MM.1S (cell line): ENCODE measurements around the gene MAD1L1.

Source experiments
- DNase-seq: peaks from one replicate; pipeline ENCODE4 v3.0.0-alpha.2; 2015
- H2AFZ ChIP-seq: fragments of 300-600 bp; sonication (generic); 2 replicates; pipeline ENCODE4 v1.6.0; 2016; ENCODE audit warnings: antibody characterized with exemption, low read length
- H3F3A ChIP-seq: fragments of 300-600 bp; sonication (generic); 2 replicates; pipeline ENCODE4 v1.6.1; 2016; ENCODE audit warnings: mild to moderate bottlenecking, antibody characterized with exemption, low read length, moderate library complexity, mixed read lengths; ENCODE audit not compliant: insufficient read depth
- H3K27ac ChIP-seq: fragments of 300-600 bp; sonication (generic); 2 replicates; pipeline ENCODE4 v1.5.1; 2016; ENCODE audit warnings: mild to moderate bottlenecking, low read length
- H3K27me3 ChIP-seq: fragments of 300-600 bp; sonication (generic); replicated peaks from 2 replicates; pipeline ENCODE4 v1.6.0; 2016; ENCODE audit warnings: low read length; ENCODE audit not compliant: insufficient read depth
- H3K36me3 ChIP-seq: fragments of 300-600 bp; sonication (generic); replicated peaks from 2 replicates; pipeline ENCODE4 v1.6.1; 2016; ENCODE audit warnings: mild to moderate bottlenecking, low read length, mixed read lengths; ENCODE audit not compliant: insufficient read depth
- H3K4me1 ChIP-seq: fragments of 300-600 bp; sonication (generic); 2 replicates; pipeline ENCODE4 v1.6.1; 2016; ENCODE audit warnings: low read length, mixed read lengths
- H3K4me2 ChIP-seq: fragments of 300-600 bp; sonication (generic); 2 replicates; pipeline ENCODE4 v1.6.0; 2016; ENCODE audit warnings: low read depth, low read length
- H3K4me3 ChIP-seq: fragments of 300-600 bp; sonication (generic); 2 replicates; pipeline ENCODE4 v1.5.1; 2016; ENCODE audit warnings: low read length, mixed read lengths
- H3K79me2 ChIP-seq: fragments of 300-600 bp; sonication (generic); 2 replicates; pipeline ENCODE4 v1.6.1; 2016; ENCODE audit warnings: mixed run types, low read length, mixed read lengths
- H3K9ac ChIP-seq: fragments of 300-600 bp; sonication (generic); 2 replicates; pipeline ENCODE4 v1.6.1; 2016; ENCODE audit warnings: low read length, mixed read lengths
- H3K9me2 ChIP-seq: fragments of 300-600 bp; sonication (generic); replicated peaks from 2 replicates; pipeline ENCODE4 v1.6.1; 2016; ENCODE audit warnings: mild to moderate bottlenecking, low read length, mixed read lengths; ENCODE audit not compliant: insufficient read depth
- H3K9me3 ChIP-seq: fragments of 300-600 bp; sonication (generic); replicated peaks from 2 replicates; pipeline ENCODE4 v1.6.1; 2016; ENCODE audit warnings: mild to moderate bottlenecking, low read length, mixed read lengths; ENCODE audit not compliant: insufficient read depth
- H4K20me1 ChIP-seq: fragments of 300-600 bp; sonication (generic); 2 replicates; pipeline ENCODE4 v1.6.1; 2016; ENCODE audit warnings: mild to moderate bottlenecking, low read length, moderate library complexity, mixed read lengths; ENCODE audit not compliant: insufficient read depth
- EZH2 ChIP-seq: fragments of 300-600 bp; sonication (generic); optimal IDR thresholded peaks from 2 replicates; pipeline ENCODE3; 2017; ENCODE audit warnings: low read depth, mild to moderate bottlenecking, antibody characterized with exemption, low read length, mixed read lengths
- EZH2phosphoT487 ChIP-seq: fragments of 300-600 bp; sonication (generic); IDR thresholded peaks from 2 replicates; pipeline ENCODE4 v1.6.1; 2018; ENCODE audit warnings: antibody characterized with exemption, low read length
- TF ChIP-seq, protein P1 (sequence below): fragments of 300-600 bp; sonication (generic); IDR thresholded peaks from 2 replicates; pipeline ENCODE4 v1.5.1; 2016; ENCODE audit warnings: antibody characterized with exemption, low read length, mixed read lengths

The MAD1L1 gene

DNA sequence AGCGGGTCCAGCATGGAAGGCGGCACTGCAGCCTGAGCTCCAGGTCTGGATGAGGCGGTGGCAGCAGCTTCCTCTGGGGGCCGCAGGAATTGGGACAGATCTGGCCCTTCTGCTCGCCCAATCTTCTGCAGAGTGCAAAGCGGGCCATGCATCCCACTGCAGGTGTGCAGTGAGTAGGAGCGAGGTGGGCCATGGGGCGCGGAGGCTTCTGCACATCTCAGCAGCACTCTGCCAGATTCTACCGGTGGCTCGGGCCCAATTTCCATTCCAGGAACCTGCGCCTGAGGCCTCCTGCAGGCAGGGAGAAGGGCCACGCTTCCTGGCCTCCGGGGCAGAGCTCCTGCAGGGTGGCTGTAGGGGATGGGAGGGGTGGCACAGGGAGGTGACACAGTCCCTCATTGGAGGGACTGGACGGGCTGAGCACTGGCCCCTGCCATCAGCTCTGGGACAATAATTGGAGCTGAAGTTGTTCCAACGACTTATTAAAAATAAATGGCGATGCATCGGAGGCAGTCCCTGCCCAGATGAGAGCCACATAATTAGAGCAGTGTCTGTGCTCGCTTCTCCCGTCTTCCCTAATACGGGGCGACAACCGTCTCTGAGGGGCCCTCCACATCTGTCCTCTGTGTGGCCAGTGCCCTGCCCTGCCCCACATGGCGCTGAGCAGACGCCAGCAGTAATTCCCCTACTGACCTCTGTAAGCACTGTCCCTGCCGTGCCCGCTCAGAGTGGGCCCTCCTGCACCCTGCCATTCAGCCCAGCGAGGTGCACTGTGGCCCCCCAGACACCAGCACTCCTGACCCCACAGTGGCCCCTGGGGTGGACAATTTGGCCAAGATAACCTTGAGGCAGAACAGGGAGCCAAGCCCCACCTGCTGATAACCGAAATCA is 365.1 kb downstream of the MAD1L1 start:
- TF ChIP-seq EZH2: no peak
- TF ChIP-seq EZH2phosphoT487: no peak
- TF ChIP-seq, protein P1, sequence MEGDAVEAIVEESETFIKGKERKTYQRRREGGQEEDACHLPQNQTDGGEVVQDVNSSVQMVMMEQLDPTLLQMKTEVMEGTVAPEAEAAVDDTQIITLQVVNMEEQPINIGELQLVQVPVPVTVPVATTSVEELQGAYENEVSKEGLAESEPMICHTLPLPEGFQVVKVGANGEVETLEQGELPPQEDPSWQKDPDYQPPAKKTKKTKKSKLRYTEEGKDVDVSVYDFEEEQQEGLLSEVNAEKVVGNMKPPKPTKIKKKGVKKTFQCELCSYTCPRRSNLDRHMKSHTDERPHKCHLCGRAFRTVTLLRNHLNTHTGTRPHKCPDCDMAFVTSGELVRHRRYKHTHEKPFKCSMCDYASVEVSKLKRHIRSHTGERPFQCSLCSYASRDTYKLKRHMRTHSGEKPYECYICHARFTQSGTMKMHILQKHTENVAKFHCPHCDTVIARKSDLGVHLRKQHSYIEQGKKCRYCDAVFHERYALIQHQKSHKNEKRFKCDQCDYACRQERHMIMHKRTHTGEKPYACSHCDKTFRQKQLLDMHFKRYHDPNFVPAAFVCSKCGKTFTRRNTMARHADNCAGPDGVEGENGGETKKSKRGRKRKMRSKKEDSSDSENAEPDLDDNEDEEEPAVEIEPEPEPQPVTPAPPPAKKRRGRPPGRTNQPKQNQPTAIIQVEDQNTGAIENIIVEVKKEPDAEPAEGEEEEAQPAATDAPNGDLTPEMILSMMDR: no peak
- H3K4me3 ChIP-seq: no peak overlapping the region
- no peak for DNase-seq
- H3K4me2 ChIP-seq: no peak overlapping the region
- no peaks in the 10 kb centered on the region for H3K4me1 ChIP-seq
- H3K79me2 ChIP-seq: no peaks in the 10 kb centered on the region
- no peaks in the 10 kb centered on the region for H3K27me3 ChIP-seq
- no peak overlapping the region for H3K27ac ChIP-seq
- H4K20me1 ChIP-seq: no peaks in the 10 kb centered on the region
- no peaks in the 10 kb centered on the region for H3F3A ChIP-seq
- no peaks in the 10 kb centered on the region for H3K36me3 ChIP-seq
- no peaks in the 10 kb centered on the region for H3K9me2 ChIP-seq
- no peaks in the 10 kb centered on the region for H3K9me3 ChIP-seq
- H3K9ac ChIP-seq: no peak overlapping the region
- no peak overlapping the region for H2AFZ ChIP-seq

DNA sequence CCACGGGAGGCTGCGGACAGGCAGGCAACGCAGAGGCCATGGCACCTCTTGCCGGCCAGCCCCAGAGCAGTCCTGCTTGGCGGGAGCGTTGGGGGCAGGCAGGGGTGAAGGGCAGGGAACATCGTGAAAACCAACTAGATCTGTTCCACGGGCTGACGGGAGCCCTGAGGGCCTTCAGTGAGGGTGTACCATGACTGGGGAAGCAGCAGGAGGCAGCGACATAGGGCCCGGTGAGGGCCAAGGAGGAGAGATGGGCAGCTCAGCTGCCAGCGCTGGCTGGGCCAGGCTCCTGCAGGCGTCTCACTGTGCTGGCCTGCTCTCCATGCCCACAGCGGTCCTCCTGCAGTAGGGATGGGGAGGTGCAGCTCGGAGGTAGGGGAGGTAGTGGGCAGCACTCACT is 366.1 kb downstream of the MAD1L1 start:
- Histone ChIP-seq H3K79me2 (no peaks in the 10 kb centered on the region), H2AFZ (no peak overlapping the region), H3K4me1 (no peaks in the 10 kb centered on the region), H3K36me3 (no peaks in the 10 kb centered on the region), H3K27ac (no peak overlapping the region), H3K4me3 (no peak overlapping the region), H3K4me2 (no peak overlapping the region), H3K27me3 (no peaks in the 10 kb centered on the region), H3K9me2 (no peaks in the 10 kb centered on the region), H4K20me1 (no peaks in the 10 kb centered on the region), H3F3A (no peaks in the 10 kb centered on the region), H3K9me3 (no peaks in the 10 kb centered on the region), H3K9ac (no peak overlapping the region)
- no peak for DNase-seq
- TF ChIP-seq EZH2phosphoT487: no peak
- no peak for TF ChIP-seq EZH2
- TF ChIP-seq, protein P1: no peak

DNA sequence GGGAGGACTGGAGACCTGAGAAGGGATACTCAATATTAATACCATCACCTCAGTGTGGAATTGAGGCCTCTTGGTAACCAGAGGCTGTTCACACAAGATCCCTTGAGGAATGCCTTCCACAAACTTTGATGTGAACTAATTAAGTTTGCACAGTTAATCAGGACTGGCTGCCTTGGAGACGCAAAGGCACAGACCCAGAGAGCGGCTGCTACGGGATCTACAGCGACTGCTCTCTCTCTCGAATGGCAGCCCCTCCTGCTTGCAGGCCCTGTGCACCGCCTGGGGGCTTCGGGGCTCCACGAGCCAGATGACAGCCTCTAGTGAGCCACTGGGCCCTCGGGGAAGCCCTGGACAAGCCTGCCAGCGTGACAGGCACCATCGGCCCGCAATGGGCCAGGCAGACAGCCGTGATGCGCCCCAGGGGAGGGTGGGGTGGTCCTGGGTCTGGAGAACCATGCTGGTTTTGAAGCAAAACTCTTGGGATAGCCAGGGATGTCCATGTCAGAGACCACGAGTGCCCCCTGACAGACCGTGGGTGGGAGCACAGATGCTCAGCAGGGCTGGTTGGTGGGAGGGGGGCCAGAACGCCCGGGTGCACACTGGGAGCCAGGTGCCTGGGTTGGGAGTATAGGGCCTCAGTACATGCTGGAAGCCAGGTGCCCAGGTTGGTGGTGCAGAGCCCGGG is 367.0 kb downstream of the MAD1L1 start:
- Histone ChIP-seq H4K20me1 (no peaks in the 10 kb centered on the region), H3K79me2 (no peaks in the 10 kb centered on the region), H3K27ac (no peak overlapping the region), H3K36me3 (no peaks in the 10 kb centered on the region), H3F3A (no peaks in the 10 kb centered on the region), H3K9me3 (no peaks in the 10 kb centered on the region), H3K9ac (no peak overlapping the region), H3K4me3 (no peak overlapping the region), H2AFZ (no peak overlapping the region), H3K4me2 (no peak overlapping the region), H3K4me1 (no peaks in the 10 kb centered on the region), H3K27me3 (no peaks in the 10 kb centered on the region), H3K9me2 (no peaks in the 10 kb centered on the region)
- TF ChIP-seq EZH2phosphoT487: no peak
- TF ChIP-seq, protein P1: no peak
- TF ChIP-seq EZH2: no peak
- DNase-seq: no peak
